GF-D8 (cell line): Measurements from ENCODE around the gene RNU6-7.

Experiments
- DNase-seq: peaks from one replicate; lab custom pipeline; 2025; lab: John Stamatoyannopoulos, UW

The RNU6-7 gene

GRCh38 chr14:32201816-32202490, at the start of gene RNU6-7:
RNU6-7 (plus strand) TSS chr14:32202045.
- no peak for DNase-seq

- DNase-seq, result no peak
These were observed 35.8 kb upstream of the RNU6-7 start for GRCh38 chr14:32166029-32166428.

- DNase-seq, result no peak
These were observed 34.9 kb upstream of the RNU6-7 start for GRCh38 chr14:32166924-32167323.

GRCh38 chr14:32167907-32168306, 33.9 kb upstream of the RNU6-7 start:
- no peak for DNase-seq

- DNase-seq, result no peak
These were observed 32.7 kb upstream of the RNU6-7 start for GRCh38 chr14:32169191-32169590.

GRCh38 chr14:32171469-32171868, 30.4 kb upstream of the RNU6-7 start:
- DNase-seq, result no peak

GRCh38 chr14:32183151-32184058, 18.4 kb upstream of the RNU6-7 start:
- DNase-seq, result no peak

- DNase-seq, result no peak
These were observed 16.7 kb upstream of the RNU6-7 start for GRCh38 chr14:32185097-32185496.

GRCh38 chr14:32186248-32186647, 15.6 kb upstream of the RNU6-7 start:
- no peak for DNase-seq

GRCh38 chr14:32189811-32190210, 12.0 kb upstream of the RNU6-7 start:
- DNase-seq, result no peak

GRCh38 chr14:32190673-32191072, 11.2 kb upstream of the RNU6-7 start:
- no peak for DNase-seq

GRCh38 chr14:32192712-32193373, 9.0 kb upstream of the RNU6-7 start:
- no peak for DNase-seq

GRCh38 chr14:32193532-32193931, 8.3 kb upstream of the RNU6-7 start:
- no peak for DNase-seq

- DNase-seq, result no peak
These were observed 6.2 kb upstream of the RNU6-7 start for GRCh38 chr14:32195636-32196035.

GRCh38 chr14:32197919-32198318, 3.9 kb upstream of the RNU6-7 start:
- no peak for DNase-seq

GRCh38 chr14:32200368-32201192, 1.3 kb upstream of the RNU6-7 start:
- DNase-seq, result no peak

GRCh38 chr14:32201193-32201815, 541 bp upstream of the RNU6-7 start:
- DNase-seq, result no peak

GRCh38 chr14:32202491-32202997, 699 bp downstream of the RNU6-7 start:
- no peak for DNase-seq

GRCh38 chr14:32202998-32203882, 1.4 kb downstream of the RNU6-7 start, which contains the start of gene RNU6-8:
RNU6-8 (minus strand) TSS chr14:32203269.
- DNase-seq, result peak; percentile 79

GRCh38 chr14:32203928-32204357, 2.1 kb downstream of the RNU6-7 start:
- DNase-seq, result no peak
